IPS DF 6.9 (cell line): ENCODE results near the gene TMEM107.
"Not testable (repeated sequence)": the region's sequence is repeated elsewhere in the genome, so short reads cannot be mapped to it uniquely, and the experiment has no call there.

Experiments
- DNase-seq: peaks from one replicate; pipeline ENCODE4 v3.0.0-alpha.2; 2013; ENCODE audit warnings: low read depth, low spot score
- H3K27ac ChIP-seq: one replicate; pipeline ENCODE4 v1.5.1; 2013; ENCODE audit warnings: low read length, control low read depth
- H3K27me3 ChIP-seq: 2 replicates; pipeline ENCODE4 v1.6.1; 2013; ENCODE audit warnings: mild to moderate bottlenecking, low read length; ENCODE audit not compliant: control insufficient read depth, insufficient read depth
- H3K36me3 ChIP-seq: 2 replicates; pipeline ENCODE4 v1.6.1; 2013; ENCODE audit warnings: low read length; ENCODE audit not compliant: control insufficient read depth, insufficient read depth
- H3K4me1 ChIP-seq: 2 replicates; pipeline ENCODE4 v1.6.1; 2013; ENCODE audit warnings: low read length; ENCODE audit not compliant: control insufficient read depth, insufficient read depth
- H3K4me3 ChIP-seq: 2 replicates; pipeline ENCODE4 v1.5.1; 2013; ENCODE audit warnings: mild to moderate bottlenecking, low read length
- H3K9me3 ChIP-seq: 2 replicates; pipeline ENCODE4 v1.6.1; 2013; ENCODE audit warnings: low read length, inconsistent platforms; ENCODE audit not compliant: control insufficient read depth, insufficient read depth
- WGBS: extraction: QIAGEN DNeasy Blood & Tissue Kit; methylation state at CpG from one replicate; pipeline ENCODE4 v1.1.7; 2013; ENCODE audit warnings: mixed read lengths, missing lambda C conversion rate; ENCODE audit not compliant: insufficient read length, insufficient coverage; 5-methylcytosine and 5-hydroxymethylcytosine counted together

The TMEM107 gene

GRCh38 chr17:8176197-8176940 is at the start of gene TMEM107:
TMEM107 (minus strand) TSS chr17:8176380; CDS start chr17:8176286, 94 bp downstream.
- Histone ChIP-seq H3K27ac (no peak within 1 kb of the TSS), H3K27me3 (no peaks in the 10 kb centered on the region), H3K4me3 (peak within 1 kb of the TSS; percentile 48; the same call in 1 of the 2 replicates), H3K9me3 (no peaks in the 10 kb centered on the region), H3K36me3 (no peaks in the 10 kb centered on the region), H3K4me1 (peaks cover 5% of the 10 kb centered on the region)
- no peak for DNase-seq
- no CpG with 5 or more reads among the region's 56 CpGs for WGBS

DNA sequence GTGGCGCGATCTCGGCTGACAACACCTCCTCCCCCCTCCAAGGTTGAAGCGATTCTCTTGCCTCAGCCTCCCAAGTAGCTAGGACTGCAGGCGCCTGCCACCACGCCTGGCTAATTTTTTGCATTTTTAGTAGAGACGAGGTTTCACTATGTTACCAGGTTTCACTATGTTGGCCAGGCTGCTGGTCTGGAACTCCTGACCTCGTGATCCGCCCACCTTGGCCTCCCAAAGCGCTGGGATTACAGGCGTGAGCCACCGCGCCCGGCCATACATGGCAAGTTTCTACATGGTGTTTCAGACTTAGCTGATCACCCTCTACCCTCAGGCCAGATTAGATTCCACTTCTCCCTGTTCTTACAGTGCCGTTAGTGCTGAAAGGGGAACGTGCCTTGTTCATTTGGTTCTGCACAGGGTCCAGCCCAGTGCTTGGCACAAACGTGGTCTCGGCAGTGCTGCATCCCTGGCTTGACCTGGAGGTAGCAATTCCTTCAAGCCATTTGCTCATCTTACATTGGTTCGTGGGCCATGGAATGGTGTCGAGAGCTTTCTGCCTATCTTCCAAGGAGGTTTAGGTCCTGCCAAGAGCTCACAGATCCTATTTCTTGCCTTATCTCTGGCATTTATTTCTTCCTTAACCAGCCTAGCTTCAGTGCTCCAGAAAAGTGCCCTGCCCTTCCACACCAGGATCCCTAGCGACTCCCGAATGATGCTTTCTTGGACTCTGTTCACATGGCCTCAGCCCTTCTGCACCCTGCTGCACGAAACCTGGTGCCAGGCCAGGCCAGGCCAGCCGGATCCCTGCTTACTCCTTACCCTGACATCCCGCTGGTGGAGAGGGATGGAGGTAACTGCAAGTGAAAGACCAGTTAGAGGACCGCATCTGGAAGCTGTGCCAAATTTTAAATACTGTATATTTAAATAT is 49.0 kb upstream of the TMEM107 start:
- H3K4me3 ChIP-seq, result no peak overlapping the region
- H3K27ac ChIP-seq, result no peak overlapping the region
- no CpG with 5 or more reads among the region's 26 CpGs for WGBS
- peaks cover 20% of the 10 kb centered on the region for H3K36me3 ChIP-seq
- H3K27me3 ChIP-seq, result no peaks in the 10 kb centered on the region
- no peak for DNase-seq
- H3K9me3 ChIP-seq, result no peaks in the 10 kb centered on the region
- H3K4me1 ChIP-seq, result no peaks in the 10 kb centered on the region

- Histone ChIP-seq H3K27me3 (no peaks in the 10 kb centered on the region), H3K4me3 (peak overlapping the region; percentile 73; the same call in 1 of the 2 replicates), H3K9me3 (no peaks in the 10 kb centered on the region), H3K36me3 (peaks cover 8% of the 10 kb centered on the region), H3K4me1 (no peaks in the 10 kb centered on the region), H3K27ac (peak overlapping the region; percentile 26)
- DNase-seq, result no peak
- no CpG with 5 or more reads among the region's 27 CpGs for WGBS
Measured at GRCh38 chr17:8223356-8224126, 47.4 kb upstream of the TMEM107 start.

GRCh38 chr17:8222630-8223355 is 46.6 kb upstream of the TMEM107 start:
- DNase-seq, result peak; percentile 45
- Histone ChIP-seq H3K27ac (no peak overlapping the region), H3K4me1 (no peaks in the 10 kb centered on the region), H3K9me3 (no peaks in the 10 kb centered on the region), H3K27me3 (no peaks in the 10 kb centered on the region), H3K4me3 (peak overlapping the region; percentile 73; the same call in 1 of the 2 replicates), H3K36me3 (peaks cover 4% of the 10 kb centered on the region; the same call in 1 of the 2 replicates)
- no CpG with 5 or more reads among the region's 49 CpGs for WGBS

DNA sequence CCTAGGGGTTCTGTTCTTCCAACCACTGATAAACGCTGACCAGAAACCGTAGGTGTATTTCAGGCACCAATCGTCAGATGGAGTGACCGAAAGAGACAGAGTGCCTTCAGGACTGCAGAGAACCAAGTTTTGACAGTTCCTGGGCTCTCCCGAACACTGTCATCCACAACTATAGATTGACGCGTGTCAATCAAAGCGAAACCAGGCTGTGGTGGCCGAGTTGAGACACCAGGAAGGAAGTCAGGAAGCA is 46.1 kb upstream of the TMEM107 start:
- Histone ChIP-seq H3K27ac (no peak overlapping the region), H3K36me3 (no peaks in the 10 kb centered on the region; the same call in 1 of the 2 replicates), H3K27me3 (no peaks in the 10 kb centered on the region), H3K9me3 (no peaks in the 10 kb centered on the region), H3K4me1 (no peaks in the 10 kb centered on the region), H3K4me3 (peak overlapping the region; percentile 73; the same call in 1 of the 2 replicates)
- DNase-seq, result no peak
- no CpG with 5 or more reads among the region's 9 CpGs for WGBS

DNA sequence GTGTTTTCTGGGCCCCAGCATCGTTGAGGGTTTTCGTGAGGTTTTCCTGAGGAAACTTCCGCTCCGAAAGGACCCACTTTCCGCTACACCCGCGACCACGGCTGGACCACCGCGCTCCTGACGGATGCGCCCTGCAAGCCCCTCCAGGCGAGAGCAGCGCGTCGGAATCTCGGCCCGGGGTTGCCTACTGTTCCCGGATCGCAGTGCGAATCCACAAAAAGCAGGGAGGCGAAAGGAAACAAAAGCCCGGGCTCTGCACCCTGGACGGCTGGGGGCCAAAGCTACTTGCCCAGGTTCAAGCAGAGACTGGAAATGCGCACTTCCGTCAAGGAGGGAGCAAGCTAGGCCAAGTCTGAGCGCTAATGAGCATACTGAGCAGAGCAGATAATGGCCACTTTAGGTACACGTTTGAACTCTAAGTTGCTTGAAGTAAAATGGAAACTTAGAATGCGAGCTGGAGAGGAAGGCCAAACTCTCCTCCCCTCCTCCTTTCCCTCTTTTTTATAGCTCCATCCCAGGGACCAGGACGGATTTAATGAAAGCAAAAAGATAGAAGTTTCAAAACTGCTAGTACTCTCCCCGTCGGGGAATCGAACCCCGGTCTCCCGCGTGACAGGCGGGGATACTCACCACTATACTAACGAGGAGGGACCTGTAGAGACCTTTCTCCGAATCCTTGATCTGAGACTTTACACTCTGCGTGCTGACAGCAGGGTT is 45.6 kb upstream of the TMEM107 start:
- no CpG with 5 or more reads among the region's 40 CpGs for WGBS
- Histone ChIP-seq H3K36me3 (no peaks in the 10 kb centered on the region), H3K4me3 (peak overlapping the region; percentile 73), H3K27ac (no peak overlapping the region), H3K27me3 (no peaks in the 10 kb centered on the region), H3K4me1 (no peaks in the 10 kb centered on the region), H3K9me3 (no peaks in the 10 kb centered on the region)
- DNase-seq, result no peak

- WGBS, result no CpG with 5 or more reads among the region's 45 CpGs
- no peak overlapping the region for H3K27ac ChIP-seq
- no peaks in the 10 kb centered on the region for H3K36me3 ChIP-seq
- no peak for DNase-seq
- H3K9me3 ChIP-seq, result no peaks in the 10 kb centered on the region
- no peaks in the 10 kb centered on the region for H3K4me1 ChIP-seq
- peak overlapping the region; percentile 73; the same call in 1 of the 2 replicates for H3K4me3 ChIP-seq
- H3K27me3 ChIP-seq, result no peaks in the 10 kb centered on the region
Measured at GRCh38 chr17:8220783-8221662, 44.8 kb upstream of the TMEM107 start.

DNA sequence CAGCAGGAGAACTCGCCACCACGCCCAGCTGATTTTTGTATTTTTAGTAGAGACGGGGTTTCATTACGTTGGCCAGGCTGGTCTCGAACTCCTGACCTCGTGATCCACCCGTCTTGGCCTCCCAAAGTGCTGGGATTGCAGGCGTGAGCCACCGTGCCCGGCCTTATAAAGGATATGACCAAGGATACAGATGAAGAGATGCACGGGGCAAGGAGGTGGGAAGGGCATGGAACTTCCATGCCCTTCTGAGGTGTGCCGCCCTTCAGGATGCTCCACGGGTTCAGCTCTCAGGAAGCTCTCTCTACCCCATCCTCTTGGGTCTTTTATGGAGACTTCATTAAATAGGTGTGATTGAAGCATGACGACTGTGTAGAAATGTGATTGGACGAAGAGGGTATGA is 37.8 kb upstream of the TMEM107 start:
- not testable (repeated sequence) for H3K9me3 ChIP-seq, H3K27me3 ChIP-seq, H3K4me3 ChIP-seq, H3K4me1 ChIP-seq, DNase-seq, H3K36me3 ChIP-seq, H3K27ac ChIP-seq
- no CpG with 5 or more reads among the region's 15 CpGs for WGBS
